ENCODE results near the gene PIGU.

GRCh38 chr20:34574426-34574825 is 102.5 kb downstream of the PIGU start:
- TF ChIP-seq, protein P1, sequence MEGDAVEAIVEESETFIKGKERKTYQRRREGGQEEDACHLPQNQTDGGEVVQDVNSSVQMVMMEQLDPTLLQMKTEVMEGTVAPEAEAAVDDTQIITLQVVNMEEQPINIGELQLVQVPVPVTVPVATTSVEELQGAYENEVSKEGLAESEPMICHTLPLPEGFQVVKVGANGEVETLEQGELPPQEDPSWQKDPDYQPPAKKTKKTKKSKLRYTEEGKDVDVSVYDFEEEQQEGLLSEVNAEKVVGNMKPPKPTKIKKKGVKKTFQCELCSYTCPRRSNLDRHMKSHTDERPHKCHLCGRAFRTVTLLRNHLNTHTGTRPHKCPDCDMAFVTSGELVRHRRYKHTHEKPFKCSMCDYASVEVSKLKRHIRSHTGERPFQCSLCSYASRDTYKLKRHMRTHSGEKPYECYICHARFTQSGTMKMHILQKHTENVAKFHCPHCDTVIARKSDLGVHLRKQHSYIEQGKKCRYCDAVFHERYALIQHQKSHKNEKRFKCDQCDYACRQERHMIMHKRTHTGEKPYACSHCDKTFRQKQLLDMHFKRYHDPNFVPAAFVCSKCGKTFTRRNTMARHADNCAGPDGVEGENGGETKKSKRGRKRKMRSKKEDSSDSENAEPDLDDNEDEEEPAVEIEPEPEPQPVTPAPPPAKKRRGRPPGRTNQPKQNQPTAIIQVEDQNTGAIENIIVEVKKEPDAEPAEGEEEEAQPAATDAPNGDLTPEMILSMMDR (IDR thresholded peaks at IDR 0.05), result no peak
- no peak for TF ChIP-seq POLR2A (IDR thresholded peaks at IDR 0.05)

All from lower leg skin (tissue), 3 donors.